Motor neuron (in vitro differentiated cells): ENCODE results near the gene UCK1. TPM values are rescaled to one million over a fixed set of nuclear protein-coding genes. Genes with fewer than 3 reads are reported as not detected.
"Not testable (repeated sequence)": the region's sequence is repeated elsewhere in the genome, so short reads cannot be mapped to it uniquely, and the experiment has no call there.

ENCODE experiments used
- ATAC-seq, 8 experiments: fragments of 200-7000 bp; cut with Tn5 transposase; replicated peaks in 6 of 8; 2 replicates each; pipeline ENCODE4 v1.8.0; 2021; ENCODE audit warnings: mild to moderate bottlenecking in 8 of 8, moderate library complexity in 8 of 8
- H3K27ac ChIP-seq, 2 donors: fragments of 250-450 bp; sonication (Bioruptor Pico); 2 replicates each; pipeline ENCODE4 v1.9.0; 2021; ENCODE audit warnings: antibody characterized with exemption in 2 of 2, mild to moderate bottlenecking in 2 of 2, moderate library complexity in 1 of 2
- H3K4me1 ChIP-seq, 2 donors: fragments of 250-450 bp; sonication (Bioruptor Pico); replicated peaks in 1 of 2; 2 replicates each; pipeline ENCODE4 v1.6.1; 2021; ENCODE audit warnings: antibody characterized with exemption in 2 of 2, mild to moderate bottlenecking in 2 of 2, moderate library complexity in 1 of 2
- H3K4me3 ChIP-seq, 5 donors: fragments of 250-450 bp; sonication (Bioruptor Pico); 2 replicates each; pipeline ENCODE4 v1.9.0; 2021; ENCODE audit warnings: antibody characterized with exemption in 5 of 5, mild to moderate bottlenecking in 5 of 5, moderate library complexity in 4 of 5
- WGBS, 10 experiments: fragments of 450-650 bp; shearing (Covaris generic); methylation state at CpG; one replicate each; pipeline ENCODE4 v1.0.0; 2022; 5-methylcytosine and 5-hydroxymethylcytosine counted together
- in situ Hi-C, 9 experiments: fragments of 400-800 bp; cut with MboI; loops; one replicate each; pipeline ENCODE4 v1.15.0; 2021; ENCODE audit warnings: low sequenced_read_pairs in 9 of 9, low pct_unique_long_range_greater_than_20kb in 2 of 9; ENCODE audit not compliant: unreplicated experiment in 9 of 9
- total RNA-seq, 8 experiments: library from RNA; unstranded; fragments of 300-600 nt; gene quantifications; 2 replicates each; pipeline versions ENCODE4 v1.2.3 to v1.2.4, GENCODE V29; 2022

UCK1 gene
- total RNA-seq, 8 experiments from 2014 or later = 12.7 to 28.2 (median 18.4) TPM

DNA sequence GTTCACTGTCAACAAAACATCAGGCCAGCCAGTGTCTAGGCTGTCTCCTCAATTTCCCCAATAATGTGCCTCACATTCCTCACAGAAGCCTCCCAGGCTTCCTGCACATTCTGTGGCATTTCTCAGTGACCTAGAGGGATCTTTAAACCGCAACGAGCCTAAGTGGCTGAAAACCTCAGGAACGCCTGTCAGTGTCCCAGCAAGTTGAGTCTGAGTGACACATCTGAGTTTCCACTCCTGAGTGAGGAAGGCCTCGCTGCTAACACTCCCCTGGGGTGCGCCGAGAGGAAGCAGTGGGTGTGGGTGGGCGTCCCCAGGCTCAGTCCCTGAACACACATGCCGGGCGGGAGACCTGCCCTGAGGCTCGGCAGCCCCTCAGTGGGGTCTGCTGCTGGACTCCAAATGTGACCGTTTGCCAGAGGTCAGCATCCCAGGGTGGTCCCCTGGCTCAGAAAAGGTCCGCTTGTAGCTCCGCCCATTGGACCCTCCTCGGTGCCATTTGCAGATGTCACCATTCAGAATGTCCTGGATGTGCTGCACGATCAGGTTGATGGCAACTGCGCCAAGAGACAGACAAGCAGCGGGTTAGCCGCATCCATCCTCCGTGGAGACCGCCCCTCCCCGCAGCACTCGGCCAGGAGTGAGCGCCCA lies 6.3 kb downstream of the UCK1 start:
- in situ Hi-C loops = no loop called here
- no peak overlapping the region for H3K27ac ChIP-seq
- no peak for ATAC-seq
- no peak overlapping the region for H3K4me3 ChIP-seq
- 40 to 93% (median 80%) methylated on average over 1 to 15 of the region's 23 CpGs; no CpG with 5 or more reads in 1 of the 10 experiments for WGBS, 10 experiments
- H3K4me1 ChIP-seq = peaks cover 0 to under 1% of the 10 kb centered on the region in 2 donors

- Histone ChIP-seq H3K4me1 (no peaks in the 10 kb centered on the region), H3K4me3 (no peak overlapping the region), H3K27ac (no peak overlapping the region)
- in situ Hi-C loops = no loop called here
- ATAC-seq = peak in 4 of 8 experiments; percentile 11 to 24 (median 16)
- WGBS, 10 experiments = 60 to 100% (median 91%) methylated on average over 1 to 7 of the region's 29 CpGs; no CpG with 5 or more reads in 4 of the 10 experiments
Observed at GRCh38 chr9:131523451-131524435, 7.3 kb downstream of the UCK1 start.

DNA sequence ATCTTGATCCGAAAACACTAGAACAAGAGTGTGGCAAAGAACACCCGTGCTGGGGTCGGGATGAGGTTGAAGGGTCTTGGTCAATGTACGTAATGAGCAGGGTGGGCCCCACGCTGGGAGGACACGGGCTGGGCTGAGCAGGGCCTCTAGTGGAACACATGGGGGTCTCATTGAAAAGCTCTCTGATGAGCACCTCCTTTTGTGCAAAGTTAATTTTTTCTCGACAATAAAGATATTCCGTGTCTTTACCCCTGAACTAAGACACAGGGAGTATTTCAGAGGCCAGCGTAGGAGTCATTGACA lies 8.0 kb downstream of the UCK1 start:
- in situ Hi-C loops = no loop called here
- WGBS, 10 experiments = 73 to 100% (median 96%) methylated on average over 2 to 5 of the region's 9 CpGs; no CpG with 5 or more reads in 4 of the 10 experiments
- ATAC-seq = no peak

GRCh38 chr9:131522257-131523085 lies 8.6 kb downstream of the UCK1 start:
- Histone ChIP-seq H3K27ac (no peak overlapping the region), H3K4me3 (no peak overlapping the region), H3K4me1 (no peaks in the 10 kb centered on the region)
- WGBS, 10 experiments = 86 to 100% (median 96%) methylated on average over 5 to 10 of the region's 29 CpGs; no CpG with 5 or more reads in 5 of the 10 experiments
- ATAC-seq = no peak
- in situ Hi-C loops = no loop called here

More for the DNA sequence above, 8.0 kb downstream of the UCK1 start:
- Histone ChIP-seq H3K4me1 (no peaks in the 10 kb centered on the region), H3K27ac (no peak overlapping the region), H3K4me3 (no peak overlapping the region)

DNA sequence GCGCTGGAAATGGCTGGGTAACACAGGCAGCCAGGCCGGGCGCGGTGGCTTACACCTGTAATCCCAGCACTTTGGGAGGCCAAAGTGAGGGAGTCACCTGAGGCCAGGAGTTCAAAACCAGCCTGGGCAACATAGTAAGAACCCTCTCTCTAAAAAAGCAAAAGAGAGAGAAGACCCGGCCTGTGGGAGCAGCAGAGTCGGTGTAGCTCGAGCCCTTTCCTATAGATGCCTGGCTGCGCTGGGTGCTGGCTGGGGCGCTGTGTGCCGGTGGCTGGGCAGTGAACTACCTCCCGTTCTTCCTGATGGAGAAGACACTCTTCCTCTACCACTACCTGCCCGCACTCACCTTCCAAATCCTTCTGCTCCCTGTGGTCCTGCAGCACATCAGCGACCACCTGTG lies 9.2 kb downstream of the UCK1 start:
- Histone ChIP-seq H3K27ac (no peak overlapping the region), H3K4me3 (no peak overlapping the region), H3K4me1 (no peaks in the 10 kb centered on the region)
- in situ Hi-C loops = no loop called here
- WGBS, 10 experiments = 93 to 100% (median 100%) methylated on average over 1 to 5 of the region's 13 CpGs; no CpG with 5 or more reads in 4 of the 10 experiments
- ATAC-seq = no peak

DNA sequence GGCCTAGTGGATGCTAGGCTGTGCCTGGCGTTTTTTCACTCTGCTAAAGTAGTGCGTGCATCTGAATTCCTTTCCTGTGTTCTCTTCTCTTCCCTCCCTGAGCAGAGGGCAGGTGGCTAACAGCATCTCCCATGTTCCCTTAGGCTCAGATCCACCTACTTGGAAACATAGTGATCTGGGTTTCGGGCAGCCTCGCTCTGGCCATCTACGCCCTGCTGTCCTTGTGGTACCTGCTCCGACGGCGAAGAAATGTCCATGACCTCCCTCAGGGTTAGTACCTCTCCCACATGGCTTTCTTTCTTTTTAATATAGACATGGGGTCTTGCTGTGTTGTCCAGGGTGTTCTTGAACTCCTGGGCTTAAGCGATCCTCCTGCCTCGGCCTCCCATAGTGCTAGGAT lies 9.9 kb downstream of the UCK1 start:
- in situ Hi-C loops = no loop called here
- WGBS, 10 experiments = 83 to 100% (median 97%) methylated on average over 1 to 8 of the region's 10 CpGs; no CpG with 5 or more reads in 4 of the 10 experiments
- no peak for ATAC-seq
- Histone ChIP-seq H3K4me1 (no peaks in the 10 kb centered on the region), H3K4me3 (no peak overlapping the region), H3K27ac (no peak overlapping the region)

DNA sequence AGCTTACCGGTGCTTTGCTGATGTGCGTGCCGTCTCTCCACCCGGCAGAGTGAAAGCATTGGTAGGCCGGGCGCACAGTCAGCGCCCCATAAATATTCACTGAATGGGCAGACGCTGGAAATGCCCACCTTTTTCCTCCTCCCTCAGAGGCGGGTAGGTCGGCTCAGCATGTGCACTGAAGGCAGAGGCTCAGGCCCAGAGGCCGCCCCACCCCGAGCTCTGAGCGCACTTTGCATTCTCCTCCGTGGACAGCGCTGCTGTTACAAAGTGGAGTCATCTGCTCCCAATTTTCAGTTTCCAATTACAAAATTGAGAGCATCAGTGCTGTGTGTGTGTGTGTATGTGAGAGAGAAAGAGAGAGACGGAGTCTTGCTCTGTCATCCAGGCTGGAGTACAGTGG lies 10.6 kb downstream of the UCK1 start:
- WGBS, 10 experiments = 33 to 87% (median 83%) methylated on average over 5 to 12 of the region's 16 CpGs; no CpG with 5 or more reads in 4 of the 10 experiments
- peak in 1 of 8 experiments; percentile 56 for ATAC-seq
- Histone ChIP-seq H3K4me3 (no peak overlapping the region), H3K4me1 (no peaks in the 10 kb centered on the region), H3K27ac (no peak overlapping the region)
- in situ Hi-C loops = no loop called here

DNA sequence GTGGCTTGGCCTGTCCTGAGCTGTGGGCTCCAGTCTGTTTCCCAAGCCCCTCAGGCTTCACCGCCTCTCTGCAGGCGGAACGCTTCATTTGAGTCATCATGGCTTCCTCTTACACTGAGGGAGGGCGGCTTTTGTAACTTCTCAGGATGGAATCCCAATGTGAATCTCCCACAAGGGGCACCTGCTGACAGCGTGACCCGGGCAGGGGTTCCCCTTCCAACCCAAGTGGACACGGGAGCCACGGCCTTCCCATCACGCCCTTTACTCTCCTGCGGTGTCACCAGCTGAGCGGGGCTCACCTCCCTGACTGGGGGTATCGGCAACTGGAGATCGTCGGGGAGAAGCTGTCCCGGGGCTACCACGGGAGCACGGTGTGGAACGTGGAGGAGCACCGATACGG lies 12.5 kb downstream of the UCK1 start:
- H3K27ac ChIP-seq = no peak overlapping the region
- 85 to 100% (median 98%) methylated on average over 3 to 10 of the region's 20 CpGs; no CpG with 5 or more reads in 4 of the 10 experiments for WGBS, 10 experiments
- no peak overlapping the region for H3K4me3 ChIP-seq
- ATAC-seq = no peak
- H3K4me1 ChIP-seq = no peaks in the 10 kb centered on the region
- in situ Hi-C loops = no loop called here

DNA sequence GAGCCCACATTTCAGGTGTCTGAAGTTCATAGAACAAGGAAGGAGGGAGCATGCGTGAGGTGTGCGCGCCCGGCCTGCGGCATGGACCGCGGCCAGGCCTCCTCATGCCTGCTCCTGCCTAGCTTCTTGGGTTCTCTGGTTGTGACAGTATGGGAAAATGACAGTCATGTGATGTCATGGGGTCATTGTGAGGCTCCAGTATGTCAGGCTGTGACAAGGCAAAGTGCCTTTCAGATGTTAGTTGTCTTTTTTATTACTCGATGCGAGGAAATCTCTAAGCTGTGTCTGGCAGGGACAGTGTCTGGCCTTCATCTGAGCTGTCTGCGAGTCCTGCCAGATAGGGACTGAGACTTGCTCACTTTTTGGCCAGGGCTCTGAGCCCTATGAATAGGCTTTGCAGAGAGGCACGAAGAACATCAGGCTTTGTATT lies 13.3 kb downstream of the UCK1 start:
- in situ Hi-C loops = no loop called here
- 0 to 100% (median 93%) methylated on average over 1 to 4 of the region's 11 CpGs; no CpG with 5 or more reads in 7 of the 10 experiments for WGBS, 10 experiments
- Histone ChIP-seq H3K27ac (no peak overlapping the region), H3K4me3 (no peak overlapping the region), H3K4me1 (no peaks in the 10 kb centered on the region)
- no peak for ATAC-seq

GRCh38 chr9:131516930-131517329 lies 14.1 kb downstream of the UCK1 start:
- Histone ChIP-seq H3K4me3 (no peak overlapping the region), H3K4me1 (no peaks in the 10 kb centered on the region), H3K27ac (no peak overlapping the region)
- ATAC-seq = no peak
- in situ Hi-C loops = no loop called here
- 85 to 100% (median 96%) methylated on average over 1 to 8 of the region's 9 CpGs; no CpG with 5 or more reads in 1 of the 10 experiments for WGBS, 10 experiments

DNA sequence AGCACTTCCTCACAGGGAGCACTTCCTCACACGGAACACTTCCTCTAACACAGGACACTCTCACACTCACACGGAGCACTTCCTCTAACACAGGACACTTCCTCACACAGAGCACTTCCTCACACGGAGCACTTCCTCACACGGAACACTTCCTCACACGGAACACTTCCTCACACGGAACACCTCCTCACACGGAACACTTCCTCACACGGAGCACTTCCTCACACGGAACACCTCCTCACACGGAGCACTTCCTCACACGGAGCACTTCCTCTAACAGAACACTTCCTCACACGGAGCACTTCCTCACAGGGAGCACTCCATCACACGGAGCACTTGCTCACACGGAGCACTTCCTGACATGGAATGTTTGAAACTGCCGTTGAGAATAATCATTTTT lies 15.0 kb downstream of the UCK1 start:
- in situ Hi-C loops = no loop called here
- ATAC-seq = no peak
- Histone ChIP-seq H3K4me3 (no peak overlapping the region), H3K27ac (no peak overlapping the region), H3K4me1 (no peaks in the 10 kb centered on the region)
- 79 to 97% (median 84%) methylated on average over 1 to 13 of the region's 15 CpGs; no CpG with 5 or more reads in 4 of the 10 experiments for WGBS, 10 experiments

DNA sequence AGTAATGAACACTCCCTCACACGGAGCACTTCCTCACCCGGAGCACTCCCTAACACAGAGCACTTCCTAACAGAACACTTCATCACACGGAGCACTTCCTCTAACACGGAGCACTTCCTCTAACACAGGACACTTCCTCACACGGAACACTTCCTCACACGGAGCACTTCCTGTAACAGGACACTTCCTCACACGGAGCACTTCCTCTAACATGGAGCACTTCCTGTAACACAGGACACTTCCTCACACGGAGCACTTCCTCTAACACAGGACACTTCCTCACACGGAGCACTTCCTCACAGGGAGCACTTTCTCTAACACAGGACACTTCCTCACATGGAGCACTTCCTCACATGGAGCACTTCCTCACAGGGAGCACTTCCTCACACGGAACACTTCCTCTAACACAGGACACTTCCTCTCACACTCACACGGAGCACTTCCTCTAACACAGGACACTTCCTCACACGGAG lies 15.5 kb downstream of the UCK1 start:
- ATAC-seq, H3K27ac ChIP-seq, H3K4me3 ChIP-seq, in situ Hi-C loops, H3K4me1 ChIP-seq: not testable (repeated sequence)
- 80 to 100% (median 90%) methylated on average over 1 to 4 of the region's 12 CpGs; no CpG with 5 or more reads in 2 of the 10 experiments for WGBS, 10 experiments
